NT2/D1 (cell line): ENCODE results near the gene PGLYRP3.

ENCODE experiments used
- SUZ12 ChIP-seq: IDR thresholded peaks from 2 replicates; pipeline ENCODE4 v1.6.1; 2011; ENCODE audit not compliant: insufficient read length, insufficient read depth; ENCODE audit errors: extremely low read depth
- YY1 ChIP-seq: IDR thresholded peaks from 2 replicates; pipeline ENCODE4 v1.6.1; 2011; ENCODE audit not compliant: insufficient read length, insufficient read depth
- ZNF274 ChIP-seq: IDR thresholded peaks from 2 replicates; pipeline ENCODE4 v1.6.1; 2011; ENCODE audit warnings: mild to moderate bottlenecking, low read depth, low read length

- TF ChIP-seq YY1 (no peak), ZNF274 (no peak), SUZ12 (no peak)
These were observed 35.1 kb upstream of the PGLYRP3 start for GRCh38 chr1:153347856-153348255.
